Osteocyte (in vitro differentiated cells): ENCODE results near the gene DHRS12. TPM values are rescaled to one million over a fixed set of nuclear protein-coding genes. Genes with fewer than 3 reads are reported as not detected.

ENCODE experiments used
- DNase-seq: peaks from one replicate; pipeline ENCODE4 v3.0.0; 2021; ENCODE audit warnings: mixed read lengths; ENCODE audit not compliant: unreplicated experiment; ENCODE audit errors: extremely low spot score
- H3K27ac Mint-ChIP-seq: one replicate; pipeline ENCODE4 v1.8.0; 2021; ENCODE audit warnings: mild to moderate bottlenecking, mixed read lengths; ENCODE audit not compliant: unreplicated experiment
- H3K27me3 Mint-ChIP-seq: one replicate; pipeline ENCODE4 v1.8.0; 2021; ENCODE audit warnings: mixed read lengths; ENCODE audit not compliant: unreplicated experiment
- H3K36me3 Mint-ChIP-seq: one replicate; pipeline ENCODE4 v1.8.0; 2021; ENCODE audit warnings: mixed read lengths; ENCODE audit not compliant: unreplicated experiment
- H3K4me1 Mint-ChIP-seq: one replicate; pipeline ENCODE4 v1.8.0; 2021; ENCODE audit warnings: mixed read lengths; ENCODE audit not compliant: unreplicated experiment
- H3K4me3 Mint-ChIP-seq: one replicate; pipeline ENCODE4 v1.8.0; 2021; ENCODE audit warnings: mild to moderate bottlenecking, moderate library complexity, mixed read lengths; ENCODE audit not compliant: unreplicated experiment
- H3K9me3 Mint-ChIP-seq: one replicate; pipeline ENCODE4 v1.8.0; 2021; ENCODE audit warnings: mixed read lengths; ENCODE audit not compliant: unreplicated experiment
- CTCF ChIP-seq: fragments of 200-600 bp; sonication (generic); IDR thresholded peaks from 2 replicates; pipeline ENCODE4 v1.5.0; 2021; ENCODE audit warnings: antibody characterized with exemption, mild to moderate bottlenecking, moderate library complexity
- total RNA-seq: library from RNA; stranded (reverse); gene quantifications from 2 replicates; pipeline ENCODE4 v1.2.1, GENCODE V29; 2021

Gene DHRS12
- total RNA-seq, 1 donor from 2014 or later = 9.2 TPM

GRCh38 chr13:51806566-51806965 lies 2.6 kb upstream of the DHRS12 start:
- Mint-ChIP-seq H3K4me1 (peaks cover 30% of the 10 kb centered on the region), H3K4me3 (no peak overlapping the region), H3K27me3 (no peaks in the 10 kb centered on the region), H3K9me3 (no peaks in the 10 kb centered on the region), H3K27ac (no peak overlapping the region), H3K36me3 (no peaks in the 10 kb centered on the region)
- no peak for DNase-seq
- TF ChIP-seq CTCF = no peak

GRCh38 chr13:51805925-51806324 lies 2.0 kb upstream of the DHRS12 start:
- Mint-ChIP-seq H3K36me3 (no peaks in the 10 kb centered on the region), H3K4me1 (peaks cover 34% of the 10 kb centered on the region), H3K4me3 (no peak overlapping the region), H3K27ac (no peak overlapping the region), H3K27me3 (no peaks in the 10 kb centered on the region), H3K9me3 (no peaks in the 10 kb centered on the region)
- no peak for DNase-seq
- no peak for TF ChIP-seq CTCF

- H3K27ac Mint-ChIP-seq = peak overlapping the region; percentile 79
- H3K36me3 Mint-ChIP-seq = no peaks in the 10 kb centered on the region
- H3K4me3 Mint-ChIP-seq = peak overlapping the region; percentile 73
- peaks cover 34% of the 10 kb centered on the region for H3K4me1 Mint-ChIP-seq
- H3K9me3 Mint-ChIP-seq = no peaks in the 10 kb centered on the region
- TF ChIP-seq CTCF = no peak
- DNase-seq = no peak
- no peaks in the 10 kb centered on the region for H3K27me3 Mint-ChIP-seq
Measured at GRCh38 chr13:51805313-51805712, 1.4 kb upstream of the DHRS12 start.

GRCh38 chr13:51804295-51805172 lies 571 bp upstream of the DHRS12 start:
- no peak for TF ChIP-seq CTCF
- H3K9me3 Mint-ChIP-seq = no peaks in the 10 kb centered on the region
- peak overlapping the region; percentile 73 for H3K4me3 Mint-ChIP-seq
- H3K4me1 Mint-ChIP-seq = peaks cover 34% of the 10 kb centered on the region
- H3K27ac Mint-ChIP-seq = peak overlapping the region; percentile 79
- no peaks in the 10 kb centered on the region for H3K27me3 Mint-ChIP-seq
- no peak for DNase-seq
- H3K36me3 Mint-ChIP-seq = no peaks in the 10 kb centered on the region

- no peaks in the 10 kb centered on the region for H3K36me3 Mint-ChIP-seq
Measured at GRCh38 chr13:51802631-51803418, 1.1 kb downstream of the DHRS12 start.

More at GRCh38 chr13:51802631-51803418, 1.1 kb downstream of the DHRS12 start:
- H3K27me3 Mint-ChIP-seq = no peaks in the 10 kb centered on the region
- peaks cover 34% of the 10 kb centered on the region for H3K4me1 Mint-ChIP-seq
- H3K4me3 Mint-ChIP-seq = peak overlapping the region; percentile 80
- peak overlapping the region; percentile 86 for H3K27ac Mint-ChIP-seq
- no peaks in the 10 kb centered on the region for H3K9me3 Mint-ChIP-seq
- no peak for TF ChIP-seq CTCF
- DNase-seq = no peak
